HG02870 (cell line): ENCODE data around the gene ATP11A.

ENCODE experiments used
- ATAC-seq: cut with Tn5 transposase; IDR thresholded peaks from one replicate; pipeline ENCODE4 v1.9.1; 2021; ENCODE audit warnings: mild to moderate bottlenecking, moderate library complexity; ENCODE audit not compliant: unreplicated experiment

The ATP11A gene

DNA sequence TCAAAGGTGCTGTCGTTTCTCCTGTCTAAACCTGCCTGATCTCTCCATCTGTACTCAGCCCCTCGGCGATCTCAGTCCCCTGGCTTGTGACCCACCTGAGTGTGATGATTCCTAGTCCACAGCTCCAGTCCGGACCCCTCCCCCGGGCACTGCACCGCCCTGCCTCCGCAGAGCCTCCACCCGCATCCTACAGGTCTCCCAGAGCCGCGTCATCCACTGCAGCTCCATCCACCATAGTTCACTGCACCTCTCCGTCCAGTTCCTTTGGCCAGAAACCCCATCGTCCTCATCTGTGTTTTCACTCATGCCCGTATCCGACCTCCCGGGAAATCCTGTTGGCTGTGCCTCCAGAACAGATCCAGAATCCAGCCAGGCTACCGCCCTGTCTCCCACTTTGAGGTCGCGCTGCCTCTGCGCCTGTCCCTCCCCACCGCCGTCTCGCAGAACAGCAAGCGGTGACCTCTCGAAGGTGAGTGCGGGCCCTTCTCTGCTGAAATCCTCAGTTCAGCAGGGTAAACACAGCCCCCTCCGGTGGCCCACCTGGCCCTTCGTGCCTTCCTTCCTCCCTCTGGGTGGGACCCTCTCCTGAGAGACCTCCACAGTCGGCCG lies 227.3 kb downstream of the ATP11A start:
- ATAC-seq, result no peak

- ATAC-seq, result no peak
These were observed 227.9 kb downstream of the ATP11A start for GRCh38 chr13:112917737-112918136.

DNA sequence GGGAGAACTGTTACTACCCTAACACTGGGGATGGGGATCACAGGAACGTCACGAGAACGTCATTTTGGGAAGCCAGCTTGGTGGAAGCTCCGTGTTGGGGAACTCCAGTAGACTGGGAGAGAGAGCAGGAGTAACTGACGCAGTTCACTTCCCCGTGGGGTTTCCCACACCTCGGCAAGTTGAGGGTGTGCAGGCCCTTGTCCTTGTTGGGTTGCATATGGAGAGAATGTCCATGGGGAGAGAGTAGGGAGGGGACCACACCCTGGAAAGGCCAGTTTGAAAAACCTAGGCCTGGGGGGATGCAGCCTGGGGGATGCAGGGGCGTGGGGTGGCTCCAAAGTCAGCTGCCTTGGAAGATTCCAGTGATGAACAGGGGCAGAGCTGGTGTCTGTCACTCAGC lies 228.4 kb downstream of the ATP11A start:
- no peak for ATAC-seq

DNA sequence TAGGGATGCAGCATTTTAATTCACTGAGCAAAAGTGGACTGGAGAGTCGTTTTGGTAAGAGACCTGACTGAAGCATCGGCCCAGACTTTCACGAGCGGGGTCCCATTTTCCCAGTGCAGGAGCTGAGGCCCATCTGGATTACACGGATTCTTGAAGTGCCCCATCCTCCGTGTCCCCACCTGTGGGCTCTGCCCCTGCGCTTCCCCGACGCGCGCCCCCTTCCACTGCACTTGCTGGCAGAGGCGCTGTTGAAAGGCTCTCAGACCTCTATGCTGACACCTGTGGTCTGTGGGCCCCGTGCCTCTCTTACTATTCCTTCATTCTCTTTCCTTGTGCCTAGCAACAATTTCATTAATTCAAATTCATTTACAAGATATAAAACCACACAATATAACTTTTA lies 228.9 kb downstream of the ATP11A start:
- ATAC-seq, result no peak

GRCh38 chr13:112923962-112924361 lies 234.1 kb downstream of the ATP11A start:
- no peak for ATAC-seq

DNA sequence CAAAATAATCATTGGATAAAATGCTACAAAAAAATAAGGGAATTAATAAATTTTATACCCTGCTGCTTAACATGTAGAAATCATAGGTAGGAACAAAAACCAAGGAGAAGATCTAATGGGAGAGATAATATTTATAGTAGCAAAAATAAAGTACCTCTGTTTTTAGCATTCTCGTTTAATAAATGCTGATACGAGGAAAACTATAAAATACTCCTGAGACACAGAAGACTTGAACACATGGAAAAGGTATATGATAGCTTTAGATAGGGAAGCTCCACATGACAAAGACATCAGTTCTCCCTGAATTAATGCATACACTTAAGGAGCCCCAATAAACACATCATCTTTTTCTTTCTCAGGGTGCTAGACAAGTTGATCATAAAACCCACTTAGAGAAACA lies 234.5 kb downstream of the ATP11A start:
- no peak for ATAC-seq

GRCh38 chr13:112926003-112926402 lies 236.2 kb downstream of the ATP11A start:
- ATAC-seq, result no peak

DNA sequence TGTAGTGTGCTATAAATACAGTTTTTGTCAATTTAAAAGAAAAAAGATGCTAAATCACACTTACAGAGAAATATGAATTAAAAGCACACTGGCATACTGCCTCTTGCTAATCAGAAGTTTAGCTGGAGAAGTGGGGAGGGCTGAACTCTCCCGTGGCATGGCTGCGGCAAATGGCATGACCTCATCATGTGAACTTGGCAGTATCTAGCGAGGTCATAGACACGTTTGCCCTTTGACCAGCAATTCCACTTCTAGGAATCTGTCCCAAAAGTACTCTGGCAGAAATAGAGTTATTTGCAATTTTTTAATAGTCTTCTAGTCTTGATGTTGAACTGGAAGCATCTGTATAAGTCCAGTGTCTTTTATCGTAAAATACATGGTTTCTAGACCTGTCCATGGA lies 237.2 kb downstream of the ATP11A start:
- no peak for ATAC-seq

DNA sequence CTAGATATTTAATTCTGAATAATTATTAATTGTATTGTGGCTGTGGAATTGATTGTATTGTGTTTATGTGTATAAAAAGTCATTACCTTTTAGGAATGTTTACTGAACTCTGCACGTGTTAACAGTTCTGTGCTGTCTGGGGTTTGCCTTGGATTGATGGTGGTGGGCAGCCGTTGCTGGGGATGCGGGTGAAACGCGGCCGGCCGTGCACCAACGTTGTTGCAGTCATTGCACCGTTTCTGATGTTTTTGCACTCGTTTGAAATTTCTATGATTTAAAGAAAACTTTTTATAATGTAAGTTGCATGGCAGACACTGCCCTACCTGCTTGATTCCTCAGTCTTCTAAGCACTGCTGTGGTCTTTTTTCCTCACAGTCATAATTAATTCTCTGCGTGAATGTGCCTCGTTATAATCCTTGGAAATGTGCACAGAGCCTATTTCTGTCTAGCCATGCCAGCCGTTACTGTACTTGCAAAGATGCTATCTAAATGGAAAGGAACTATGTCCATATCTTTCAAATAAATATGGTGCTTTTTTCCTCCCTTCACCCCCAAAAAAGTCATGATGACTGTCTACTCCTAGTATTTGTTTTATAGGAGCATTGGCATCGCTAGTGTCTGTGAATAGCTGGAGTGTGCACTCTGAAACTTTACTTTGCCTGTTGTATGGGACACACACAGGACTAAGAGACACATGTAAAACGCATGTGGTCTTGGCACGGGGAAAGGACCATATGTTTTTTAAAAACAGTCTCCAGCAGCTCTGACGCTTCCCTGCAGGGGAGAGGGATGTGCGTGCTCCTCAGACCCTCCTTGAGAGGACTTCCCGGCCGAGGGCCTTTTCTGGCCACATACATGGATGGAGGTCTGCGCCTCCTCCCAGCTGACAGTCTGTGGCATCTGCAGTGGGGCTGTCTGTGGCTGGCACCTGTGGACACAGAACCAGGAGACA lies 238.5 kb downstream of the ATP11A start:
- ATAC-seq, result no peak

GRCh38 chr13:112928972-112929782 lies 239.3 kb downstream of the ATP11A start:
- no peak for ATAC-seq

GRCh38 chr13:112929783-112930055 lies 239.9 kb downstream of the ATP11A start:
- no peak for ATAC-seq

DNA sequence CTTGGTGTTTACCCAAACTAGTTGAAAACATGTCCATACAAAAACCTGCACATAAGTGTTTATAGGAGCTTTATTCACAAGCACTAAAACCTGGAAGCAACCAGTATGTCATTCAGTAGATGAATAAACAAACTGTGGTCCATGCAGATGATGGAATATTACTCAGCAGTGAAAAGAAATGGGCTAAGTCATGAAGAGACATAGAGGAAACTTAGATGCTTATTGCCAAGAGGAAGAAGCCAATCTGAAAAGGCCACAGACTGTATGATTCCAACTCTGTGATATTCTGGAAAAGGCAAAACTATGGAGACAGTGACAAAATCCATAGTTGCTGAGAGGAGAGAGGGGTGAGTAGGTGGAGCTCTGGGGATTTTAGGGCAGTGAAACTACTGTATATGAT lies 240.4 kb downstream of the ATP11A start:
- ATAC-seq, result no peak

- peak; percentile 93 for ATAC-seq
These were observed 241.4 kb downstream of the ATP11A start for GRCh38 chr13:112931028-112931934.

- no peak for ATAC-seq
These were observed 243.1 kb downstream of the ATP11A start for GRCh38 chr13:112932971-112933370.

GRCh38 chr13:112933649-112934048 lies 243.8 kb downstream of the ATP11A start:
- no peak for ATAC-seq

GRCh38 chr13:112934078-112934477 lies 244.2 kb downstream of the ATP11A start:
- ATAC-seq, result no peak
